Coronary artery (tissue), 2 donors: Measurements from ENCODE around the gene ARMC3.

Experiments used
- DNase-seq: peaks from one replicate; pipeline ENCODE4 v3.0.0-alpha.2; 2017; ENCODE audit warnings: low spot score
- H3K27ac ChIP-seq, 2 donors: fragments of 200-600 bp; sonication (generic); one replicate each; pipeline ENCODE4 v1.5.1; 2016 to 2019
- H3K4me3 ChIP-seq: fragments of 200-600 bp; sonication (generic); 2 replicates; pipeline ENCODE4 v1.5.1; 2016; ENCODE audit warnings: mild to moderate bottlenecking, moderate library complexity
- TF ChIP-seq, protein P1 (sequence below): fragments of 200-600 bp; sonication (generic); IDR thresholded peaks from one replicate; pipeline ENCODE4 v1.5.1; 2019; ENCODE audit warnings: antibody characterized with exemption

The ARMC3 gene, protein sequence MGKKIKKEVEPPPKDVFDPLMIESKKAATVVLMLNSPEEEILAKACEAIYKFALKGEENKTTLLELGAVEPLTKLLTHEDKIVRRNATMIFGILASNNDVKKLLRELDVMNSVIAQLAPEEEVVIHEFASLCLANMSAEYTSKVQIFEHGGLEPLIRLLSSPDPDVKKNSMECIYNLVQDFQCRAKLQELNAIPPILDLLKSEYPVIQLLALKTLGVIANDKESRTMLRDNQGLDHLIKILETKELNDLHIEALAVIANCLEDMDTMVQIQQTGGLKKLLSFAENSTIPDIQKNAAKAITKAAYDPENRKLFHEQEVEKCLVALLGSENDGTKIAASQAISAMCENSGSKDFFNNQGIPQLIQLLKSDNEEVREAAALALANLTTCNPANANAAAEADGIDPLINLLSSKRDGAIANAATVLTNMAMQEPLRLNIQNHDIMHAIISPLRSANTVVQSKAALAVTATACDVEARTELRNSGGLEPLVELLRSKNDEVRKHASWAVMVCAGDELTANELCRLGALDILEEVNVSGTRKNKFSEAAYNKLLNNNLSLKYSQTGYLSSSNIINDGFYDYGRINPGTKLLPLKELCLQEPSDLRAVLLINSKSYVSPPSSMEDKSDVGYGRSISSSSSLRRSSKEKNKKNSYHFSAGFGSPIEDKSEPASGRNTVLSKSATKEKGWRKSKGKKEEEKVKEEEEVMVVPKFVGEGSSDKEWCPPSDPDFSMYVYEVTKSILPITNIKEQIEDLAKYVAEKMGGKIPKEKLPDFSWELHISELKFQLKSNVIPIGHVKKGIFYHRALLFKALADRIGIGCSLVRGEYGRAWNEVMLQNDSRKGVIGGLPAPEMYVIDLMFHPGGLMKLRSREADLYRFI

DNA sequence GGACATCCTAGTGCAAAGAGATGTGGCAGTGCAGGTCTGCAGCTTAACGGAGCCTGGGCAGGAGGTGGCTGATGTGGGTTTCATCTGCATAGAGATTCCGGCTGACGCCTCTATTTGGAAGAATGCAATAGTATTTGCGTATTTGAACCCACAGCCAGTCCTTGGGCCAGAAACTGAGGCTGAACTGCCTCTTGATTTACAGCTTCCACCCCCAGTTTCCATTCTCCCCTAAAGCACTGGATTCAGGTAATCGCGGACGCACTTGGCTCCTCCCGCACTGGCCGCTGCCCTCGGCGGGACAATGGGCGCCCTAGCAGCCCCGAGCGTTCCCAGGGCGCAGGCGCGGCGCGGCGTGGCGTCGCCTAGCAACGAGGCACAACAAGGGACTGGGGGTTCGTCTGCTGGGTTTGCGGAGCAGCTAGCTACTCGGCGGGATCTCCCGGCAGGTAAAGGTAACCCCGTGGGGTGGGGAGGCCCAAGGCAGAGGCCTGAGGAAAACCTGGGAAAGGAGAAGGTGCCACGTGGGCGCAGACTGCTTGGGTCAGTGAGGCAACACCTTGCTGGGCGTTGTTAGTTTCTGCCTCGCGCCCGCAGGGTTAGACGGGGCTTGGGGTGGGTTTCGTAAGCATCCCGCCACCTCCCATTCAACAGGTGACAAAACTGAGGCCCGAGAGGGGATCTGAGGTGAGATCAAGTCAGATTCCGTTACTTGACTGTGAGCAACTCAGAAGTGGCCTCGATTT is at the start of gene ARMC3:
Gene ARMC3 (plus strand): TSS at position 393 of the 743 bp plus-strand sequence. CDS start 3,944 bp downstream, outside the sequence.
- Histone ChIP-seq H3K4me3 (peak within 1 kb of the TSS; percentile 71), H3K27ac (no peak within 1 kb of the TSS)
- TF ChIP-seq, protein P1, sequence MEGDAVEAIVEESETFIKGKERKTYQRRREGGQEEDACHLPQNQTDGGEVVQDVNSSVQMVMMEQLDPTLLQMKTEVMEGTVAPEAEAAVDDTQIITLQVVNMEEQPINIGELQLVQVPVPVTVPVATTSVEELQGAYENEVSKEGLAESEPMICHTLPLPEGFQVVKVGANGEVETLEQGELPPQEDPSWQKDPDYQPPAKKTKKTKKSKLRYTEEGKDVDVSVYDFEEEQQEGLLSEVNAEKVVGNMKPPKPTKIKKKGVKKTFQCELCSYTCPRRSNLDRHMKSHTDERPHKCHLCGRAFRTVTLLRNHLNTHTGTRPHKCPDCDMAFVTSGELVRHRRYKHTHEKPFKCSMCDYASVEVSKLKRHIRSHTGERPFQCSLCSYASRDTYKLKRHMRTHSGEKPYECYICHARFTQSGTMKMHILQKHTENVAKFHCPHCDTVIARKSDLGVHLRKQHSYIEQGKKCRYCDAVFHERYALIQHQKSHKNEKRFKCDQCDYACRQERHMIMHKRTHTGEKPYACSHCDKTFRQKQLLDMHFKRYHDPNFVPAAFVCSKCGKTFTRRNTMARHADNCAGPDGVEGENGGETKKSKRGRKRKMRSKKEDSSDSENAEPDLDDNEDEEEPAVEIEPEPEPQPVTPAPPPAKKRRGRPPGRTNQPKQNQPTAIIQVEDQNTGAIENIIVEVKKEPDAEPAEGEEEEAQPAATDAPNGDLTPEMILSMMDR = no peak
- DNase-seq = peak; percentile 81

DNA sequence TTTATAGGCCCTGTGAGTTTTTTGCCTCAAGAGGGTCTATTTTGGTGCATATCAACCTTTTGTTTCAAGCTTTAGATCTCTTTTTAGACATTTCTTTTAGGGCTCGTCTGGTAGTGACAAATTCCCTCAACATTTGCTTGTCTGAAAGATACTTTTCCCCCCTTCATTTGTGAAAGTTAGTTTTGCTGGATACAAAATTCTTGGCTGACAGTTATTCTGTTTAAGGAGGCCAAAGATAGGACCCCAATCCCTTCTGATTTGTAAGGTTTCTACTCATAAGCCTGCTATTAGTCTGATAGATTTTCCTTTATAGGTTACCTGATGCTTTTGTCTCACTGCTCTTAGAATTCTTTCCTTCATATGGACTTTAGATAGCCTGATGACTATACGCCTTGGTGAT is 36.1 kb upstream of the ARMC3 start:
- Histone ChIP-seq H3K4me3 (no peak overlapping the region), H3K27ac (no peak overlapping the region)
- TF ChIP-seq, protein P1 = no peak
- no peak for DNase-seq

DNA sequence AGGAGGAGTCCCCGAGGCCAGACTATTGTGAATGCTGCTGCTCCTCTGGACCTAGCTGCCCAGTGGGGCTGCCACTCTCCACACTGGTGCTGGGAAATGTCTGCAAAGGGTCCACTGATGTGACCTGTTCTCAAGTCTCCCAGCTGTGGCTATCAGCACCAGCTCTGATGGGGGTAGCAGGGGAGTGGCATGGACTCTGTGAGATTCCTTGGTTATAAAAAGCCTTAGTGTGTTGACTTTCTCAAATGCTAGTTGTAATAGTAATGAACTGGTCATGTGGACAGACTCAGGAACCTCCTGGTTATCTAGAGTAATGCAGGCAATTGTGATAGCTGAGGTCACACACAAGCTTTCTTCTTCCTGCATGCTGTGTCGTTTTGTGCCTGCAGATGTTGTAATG is 34.1 kb upstream of the ARMC3 start:
- no peak for DNase-seq
- TF ChIP-seq, protein P1 = no peak
- no peak overlapping the region for H3K27ac ChIP-seq

DNA sequence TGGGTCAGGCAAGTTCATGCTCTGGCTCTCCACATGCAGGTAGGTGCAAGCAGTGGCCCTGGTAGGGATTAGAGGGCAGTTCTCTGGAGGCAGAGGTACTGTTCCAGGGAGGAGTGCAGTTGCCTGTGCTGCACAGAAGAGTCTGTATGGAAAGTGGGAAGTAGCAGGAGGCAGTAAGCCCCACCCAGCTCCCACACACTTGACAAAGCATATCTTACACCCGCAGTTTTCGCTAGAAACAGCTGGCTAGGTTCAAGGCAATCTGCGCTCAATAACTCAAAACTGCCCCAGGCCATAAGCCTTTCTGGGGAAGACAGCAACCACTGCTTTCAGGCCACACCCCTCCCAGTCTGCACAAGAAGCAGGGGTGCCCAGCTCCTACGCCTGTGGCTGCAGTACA is 33.1 kb upstream of the ARMC3 start:
- DNase-seq = no peak
- TF ChIP-seq, protein P1 = no peak
- no peak overlapping the region for H3K27ac ChIP-seq

More for the DNA sequence above, 34.1 kb upstream of the ARMC3 start:
- H3K4me3 ChIP-seq = no peak overlapping the region

DNA sequence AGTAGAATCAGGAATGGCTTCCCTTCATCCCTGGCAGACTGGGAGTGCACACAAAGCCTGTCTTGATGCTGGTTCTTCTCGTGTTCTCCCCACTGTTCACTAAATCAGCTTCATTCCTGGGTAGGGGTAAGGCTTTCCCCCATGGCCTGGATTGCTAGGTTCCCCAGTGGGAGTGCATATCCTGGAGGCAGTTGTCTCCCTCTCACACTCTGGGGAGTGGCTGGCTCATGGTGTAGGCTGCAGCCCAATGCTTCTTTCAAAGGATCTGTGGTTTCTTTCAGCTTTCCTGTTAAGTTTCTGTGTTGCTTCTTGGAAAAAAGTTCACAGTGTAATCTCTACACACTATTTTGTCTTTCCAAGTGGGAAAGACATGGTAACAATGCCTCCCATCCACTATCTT is 32.6 kb upstream of the ARMC3 start:
- no peak overlapping the region for H3K27ac ChIP-seq
- TF ChIP-seq, protein P1 = no peak
- H3K4me3 ChIP-seq = no peak overlapping the region
- DNase-seq = no peak

More for the DNA sequence above, 33.1 kb upstream of the ARMC3 start:
- H3K4me3 ChIP-seq = no peak overlapping the region

DNA sequence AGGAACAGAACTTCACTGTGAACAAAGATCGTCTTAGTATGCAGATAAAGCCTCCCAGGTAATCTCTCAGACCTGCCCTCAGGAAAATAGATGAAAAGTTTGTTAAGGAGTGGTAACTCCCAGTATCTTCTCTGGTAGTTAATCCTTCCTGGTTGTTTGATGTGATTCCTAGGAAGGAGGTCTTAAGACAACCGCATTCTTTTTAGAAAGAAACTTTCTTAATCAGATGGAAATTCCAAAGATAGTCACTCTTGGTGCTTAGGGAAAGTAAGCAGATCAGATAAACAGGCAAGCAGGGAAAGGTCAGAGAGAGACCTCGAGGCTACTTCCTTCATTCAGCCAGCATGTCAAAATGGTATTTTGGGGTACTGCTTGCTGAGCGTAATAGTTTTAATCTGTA is 30.5 kb upstream of the ARMC3 start:
- TF ChIP-seq, protein P1 = no peak
- Histone ChIP-seq H3K4me3 (no peak overlapping the region), H3K27ac (no peak overlapping the region)
- DNase-seq = no peak
